IPS DF 6.9 (cell line): Measurements from ENCODE around the gene FCHO1.

ENCODE experiments used
- DNase-seq: peaks from one replicate; pipeline ENCODE4 v3.0.0-alpha.2; 2013; ENCODE audit warnings: low read depth, low spot score
- H3K27ac ChIP-seq: one replicate; pipeline ENCODE4 v1.5.1; 2013; ENCODE audit warnings: low read length, control low read depth
- H3K27me3 ChIP-seq: 2 replicates; pipeline ENCODE4 v1.6.1; 2013; ENCODE audit warnings: mild to moderate bottlenecking, low read length; ENCODE audit not compliant: control insufficient read depth, insufficient read depth
- H3K36me3 ChIP-seq: 2 replicates; pipeline ENCODE4 v1.6.1; 2013; ENCODE audit warnings: low read length; ENCODE audit not compliant: control insufficient read depth, insufficient read depth
- H3K4me1 ChIP-seq: 2 replicates; pipeline ENCODE4 v1.6.1; 2013; ENCODE audit warnings: low read length; ENCODE audit not compliant: control insufficient read depth, insufficient read depth
- H3K4me3 ChIP-seq: 2 replicates; pipeline ENCODE4 v1.5.1; 2013; ENCODE audit warnings: mild to moderate bottlenecking, low read length
- H3K9me3 ChIP-seq: 2 replicates; pipeline ENCODE4 v1.6.1; 2013; ENCODE audit warnings: low read length, inconsistent platforms; ENCODE audit not compliant: control insufficient read depth, insufficient read depth
- WGBS: extraction: QIAGEN DNeasy Blood & Tissue Kit; methylation state at CpG from one replicate; pipeline ENCODE4 v1.1.7; 2013; ENCODE audit warnings: mixed read lengths, missing lambda C conversion rate; ENCODE audit not compliant: insufficient read length, insufficient coverage; 5-methylcytosine and 5-hydroxymethylcytosine counted together

FCHO1 gene

GRCh38 chr19:17830567-17831418 is 79.5 kb downstream of the FCHO1 start:
- peak overlapping the region; percentile 52; the same call in 1 of the 2 replicates for H3K4me3 ChIP-seq
- no peaks in the 10 kb centered on the region for H3K9me3 ChIP-seq
- 0 out of 2 replicates have a peak, but pooled peaks cover 1% of the 10 kb centered on the region for H3K4me1 ChIP-seq
- no peak overlapping the region for H3K27ac ChIP-seq
- no CpG with 5 or more reads among the region's 50 CpGs for WGBS
- no peaks in the 10 kb centered on the region for H3K36me3 ChIP-seq
- no peaks in the 10 kb centered on the region for H3K27me3 ChIP-seq
- peak; percentile 68 for DNase-seq

GRCh38 chr19:17831419-17831888 is 80.2 kb downstream of the FCHO1 start:
- no CpG with 5 or more reads among the region's 25 CpGs for WGBS
- Histone ChIP-seq H3K27me3 (no peaks in the 10 kb centered on the region), H3K27ac (no peak overlapping the region), H3K36me3 (no peaks in the 10 kb centered on the region), H3K9me3 (no peaks in the 10 kb centered on the region), H3K4me3 (peak overlapping the region; percentile 52; the same call in 1 of the 2 replicates), H3K4me1 (0 out of 2 replicates have a peak, but pooled peaks cover 1% of the 10 kb centered on the region)
- DNase-seq = no peak

- H3K9me3 ChIP-seq = no peaks in the 10 kb centered on the region
- H3K4me3 ChIP-seq = no peak overlapping the region
- no CpG with 5 or more reads among the region's 17 CpGs for WGBS
- H3K27me3 ChIP-seq = no peaks in the 10 kb centered on the region
- 0 out of 2 replicates have a peak, but pooled peaks cover 1% of the 10 kb centered on the region for H3K4me1 ChIP-seq
- no peak for DNase-seq
- H3K36me3 ChIP-seq = no peaks in the 10 kb centered on the region
- no peak overlapping the region for H3K27ac ChIP-seq
Measured at GRCh38 chr19:17832443-17833208, 81.3 kb downstream of the FCHO1 start.

GRCh38 chr19:17834350-17835181 is 83.3 kb downstream of the FCHO1 start:
- H3K4me3 ChIP-seq = no peak overlapping the region
- no peak for DNase-seq
- no peaks in the 10 kb centered on the region for H3K27me3 ChIP-seq
- 0 out of 2 replicates have a peak, but pooled peaks cover 1% of the 10 kb centered on the region for H3K4me1 ChIP-seq
- H3K36me3 ChIP-seq = no peaks in the 10 kb centered on the region
- H3K9me3 ChIP-seq = no peaks in the 10 kb centered on the region
- H3K27ac ChIP-seq = no peak overlapping the region
- WGBS = no CpG with 5 or more reads among the region's 27 CpGs

GRCh38 chr19:17835182-17836006 is 84.1 kb downstream of the FCHO1 start:
- Histone ChIP-seq H3K4me1 (0 out of 2 replicates have a peak, but pooled peaks cover 1% of the 10 kb centered on the region), H3K27me3 (no peaks in the 10 kb centered on the region), H3K36me3 (no peaks in the 10 kb centered on the region), H3K27ac (no peak overlapping the region), H3K9me3 (no peaks in the 10 kb centered on the region), H3K4me3 (no peak overlapping the region)
- no CpG with 5 or more reads among the region's 8 CpGs for WGBS
- no peak for DNase-seq

GRCh38 chr19:17836530-17836929 is 85.3 kb downstream of the FCHO1 start:
- Histone ChIP-seq H3K27me3 (no peaks in the 10 kb centered on the region), H3K4me1 (peaks cover 2% of the 10 kb centered on the region; the same call in 1 of the 2 replicates), H3K4me3 (no peak overlapping the region), H3K27ac (no peak overlapping the region), H3K9me3 (no peaks in the 10 kb centered on the region), H3K36me3 (no peaks in the 10 kb centered on the region)
- no peak for DNase-seq
- whole genome bisulfite sequencing = no CpG with 5 or more reads among the region's 4 CpGs

- Histone ChIP-seq H3K27ac (no peak overlapping the region), H3K27me3 (no peaks in the 10 kb centered on the region), H3K36me3 (no peaks in the 10 kb centered on the region), H3K4me1 (peaks cover 2% of the 10 kb centered on the region; the same call in 1 of the 2 replicates), H3K4me3 (no peak overlapping the region), H3K9me3 (no peaks in the 10 kb centered on the region)
- no peak for DNase-seq
- WGBS = no CpG with 5 or more reads among the region's 7 CpGs
Measured at GRCh38 chr19:17837972-17838371, 86.7 kb downstream of the FCHO1 start.
